ENCODE data around the gene REV3L. TPM values are rescaled to one million over a fixed set of nuclear protein-coding genes. Genes with fewer than 3 reads are reported as not detected.

REV3L gene
- total RNA-seq, 4 donors from 2014 or later = 25.9 to 79.1 (median 49.0) TPM

DNA sequence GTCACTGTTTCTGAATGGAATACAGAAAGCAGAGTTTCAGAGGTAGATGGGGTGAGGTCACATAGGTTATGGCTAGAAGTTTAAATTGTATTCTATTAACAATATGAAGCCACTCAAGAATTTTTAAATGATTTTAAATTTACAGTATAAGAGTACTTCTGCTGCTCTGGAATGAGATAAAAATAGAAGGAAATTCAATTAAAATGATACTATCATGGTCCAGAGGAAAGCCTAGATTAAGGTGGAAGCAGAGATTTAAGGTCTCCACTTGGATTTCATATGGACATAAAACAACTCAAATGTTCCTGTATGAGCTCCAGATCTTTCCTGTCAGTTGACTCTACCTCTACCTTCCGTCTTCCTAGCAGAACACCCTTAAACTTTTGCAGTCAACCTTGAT is 68.6 kb downstream of the REV3L start:
- in situ Hi-C loops (cut with MboI; ENCODE audit: low sequenced_read_pairs in 4 of 4) (no loop called here), intact Hi-C loops (cut with DNase I; ENCODE audit: low total_unique reads) (no loop called here)
- Histone ChIP-seq H3K4me1 (peaks cover 30 to 39% of the 10 kb centered on the region in 2 donors), H3K36me3 (peaks cover 0 to 18% of the 10 kb centered on the region in 2 donors), H3K4me3 (no peak overlapping the region), H3K27me3 (no peaks in the 10 kb centered on the region), H3K9me3 (no peaks in the 10 kb centered on the region), H3K27ac (no peak overlapping the region)
- no peak for DNase-seq
- no peak for ATAC-seq
- TF ChIP-seq POLR2A (IDR thresholded peaks at IDR 0.05) = no peak
- TF ChIP-seq, protein P1, sequence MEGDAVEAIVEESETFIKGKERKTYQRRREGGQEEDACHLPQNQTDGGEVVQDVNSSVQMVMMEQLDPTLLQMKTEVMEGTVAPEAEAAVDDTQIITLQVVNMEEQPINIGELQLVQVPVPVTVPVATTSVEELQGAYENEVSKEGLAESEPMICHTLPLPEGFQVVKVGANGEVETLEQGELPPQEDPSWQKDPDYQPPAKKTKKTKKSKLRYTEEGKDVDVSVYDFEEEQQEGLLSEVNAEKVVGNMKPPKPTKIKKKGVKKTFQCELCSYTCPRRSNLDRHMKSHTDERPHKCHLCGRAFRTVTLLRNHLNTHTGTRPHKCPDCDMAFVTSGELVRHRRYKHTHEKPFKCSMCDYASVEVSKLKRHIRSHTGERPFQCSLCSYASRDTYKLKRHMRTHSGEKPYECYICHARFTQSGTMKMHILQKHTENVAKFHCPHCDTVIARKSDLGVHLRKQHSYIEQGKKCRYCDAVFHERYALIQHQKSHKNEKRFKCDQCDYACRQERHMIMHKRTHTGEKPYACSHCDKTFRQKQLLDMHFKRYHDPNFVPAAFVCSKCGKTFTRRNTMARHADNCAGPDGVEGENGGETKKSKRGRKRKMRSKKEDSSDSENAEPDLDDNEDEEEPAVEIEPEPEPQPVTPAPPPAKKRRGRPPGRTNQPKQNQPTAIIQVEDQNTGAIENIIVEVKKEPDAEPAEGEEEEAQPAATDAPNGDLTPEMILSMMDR (IDR thresholded peaks at IDR 0.05 in 4 of 5, conservative IDR thresholded peaks at IDR 0.05 in 1 of 5) = no peak

DNA sequence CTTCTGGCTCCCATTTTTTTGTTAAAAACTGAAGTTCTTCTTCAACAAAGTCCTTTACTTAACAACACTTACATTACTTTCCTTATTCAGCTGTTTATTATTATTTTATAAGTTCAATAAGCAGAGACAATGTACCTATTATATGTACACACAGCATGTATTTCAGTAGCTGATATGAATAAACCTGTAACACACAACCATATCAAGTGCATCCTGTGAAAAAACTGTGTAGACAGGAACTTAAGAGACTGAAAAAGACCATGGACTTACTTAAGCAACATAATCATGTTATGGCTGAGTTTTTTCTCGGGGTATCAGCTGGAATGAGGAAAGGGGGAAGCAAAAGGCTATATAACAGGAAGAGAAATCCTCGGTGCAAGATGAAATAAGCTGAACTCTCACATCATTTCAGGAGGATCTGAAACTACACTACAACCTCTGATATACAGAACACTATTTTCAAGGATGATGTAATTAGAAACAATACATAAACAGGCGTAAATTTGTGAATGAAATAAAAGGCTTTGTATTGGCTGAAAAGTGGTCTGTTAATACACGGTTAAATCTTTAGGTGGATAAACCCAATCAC is 70.9 kb downstream of the REV3L start:
- peaks cover 9 to 20% of the 10 kb centered on the region in 2 donors for H3K4me1 ChIP-seq
- H3K4me3 ChIP-seq = no peak overlapping the region
- DNase-seq = no peak
- no peak for ATAC-seq
- H3K27ac ChIP-seq = no peak overlapping the region
- H3K27me3 ChIP-seq = no peaks in the 10 kb centered on the region
- H3K36me3 ChIP-seq = peaks cover 0 to 30% of the 10 kb centered on the region in 2 donors
- H3K9me3 ChIP-seq = no peaks in the 10 kb centered on the region
- intact Hi-C loops (cut with DNase I; ENCODE audit: low total_unique reads) (no loop called here), in situ Hi-C loops (cut with MboI; ENCODE audit: low sequenced_read_pairs in 4 of 4) (no loop called here)
- TF ChIP-seq, protein P1 (IDR thresholded peaks at IDR 0.05 in 4 of 5, conservative IDR thresholded peaks at IDR 0.05 in 1 of 5) = no peak
- no peak for TF ChIP-seq POLR2A (IDR thresholded peaks at IDR 0.05)

DNA sequence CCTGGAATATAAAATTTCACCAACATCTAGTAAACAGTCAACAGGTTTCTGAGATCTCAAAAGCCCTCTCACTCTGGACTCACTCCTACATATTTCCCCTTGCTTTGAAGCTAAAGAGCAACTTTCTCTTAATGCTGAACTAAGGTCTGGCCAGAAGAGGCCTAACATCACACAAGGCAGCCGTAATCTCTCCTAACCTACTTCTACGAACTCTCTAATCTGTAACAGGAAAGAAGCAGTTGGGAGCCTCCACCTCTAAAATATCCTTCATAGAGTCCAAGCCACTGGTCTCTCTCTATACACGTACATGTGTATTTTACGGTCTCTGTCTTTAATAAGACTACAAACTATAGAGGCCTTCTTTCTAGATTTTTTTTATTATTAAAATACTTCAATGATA is 72.0 kb downstream of the REV3L start:
- no peak overlapping the region for H3K4me3 ChIP-seq
- H3K4me1 ChIP-seq = peaks cover 0 to 9% of the 10 kb centered on the region in 2 donors
- intact Hi-C loops (cut with DNase I; ENCODE audit: low total_unique reads) (no loop called here), in situ Hi-C loops (cut with MboI; ENCODE audit: low sequenced_read_pairs in 4 of 4) (no loop called here)
- H3K9me3 ChIP-seq = no peaks in the 10 kb centered on the region
- TF ChIP-seq, protein P1 (IDR thresholded peaks at IDR 0.05 in 4 of 5, conservative IDR thresholded peaks at IDR 0.05 in 1 of 5) = no peak
- TF ChIP-seq POLR2A (IDR thresholded peaks at IDR 0.05) = no peak
- peaks cover 0 to 30% of the 10 kb centered on the region in 2 donors for H3K36me3 ChIP-seq
- ATAC-seq (no peak), DNase-seq (no peak)
- no peak overlapping the region for H3K27ac ChIP-seq
- H3K27me3 ChIP-seq = no peaks in the 10 kb centered on the region

DNA sequence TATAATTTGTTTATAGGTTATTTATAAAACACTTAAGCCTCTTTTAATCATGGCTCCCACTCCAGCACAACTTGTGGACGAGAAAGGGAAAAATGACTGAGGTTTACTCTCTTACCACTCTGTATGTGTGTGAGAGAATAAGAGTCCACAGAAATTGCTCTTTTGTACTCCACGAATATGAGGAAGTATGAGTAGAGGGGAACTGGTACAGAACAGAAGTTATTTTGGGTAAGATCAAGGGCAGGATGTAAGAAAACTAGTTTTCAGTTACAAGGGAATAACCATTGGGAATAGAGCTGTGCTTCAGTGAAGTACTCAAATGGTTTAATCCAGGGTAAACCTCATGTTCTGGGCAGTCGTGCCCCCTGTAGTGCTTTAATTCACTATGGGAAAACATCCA is 72.6 kb downstream of the REV3L start:
- H3K36me3 ChIP-seq = peaks cover 1 to 32% of the 10 kb centered on the region in 2 donors
- H3K4me1 ChIP-seq = peaks cover 0 to 8% of the 10 kb centered on the region in 2 donors
- H3K27ac ChIP-seq = no peak overlapping the region
- H3K27me3 ChIP-seq = no peaks in the 10 kb centered on the region
- TF ChIP-seq, protein P1 (IDR thresholded peaks at IDR 0.05 in 4 of 5, conservative IDR thresholded peaks at IDR 0.05 in 1 of 5) = no peak
- TF ChIP-seq POLR2A (IDR thresholded peaks at IDR 0.05) = no peak
- no peaks in the 10 kb centered on the region for H3K9me3 ChIP-seq
- in situ Hi-C loops (cut with MboI; ENCODE audit: low sequenced_read_pairs in 4 of 4) = no loop called here
- H3K4me3 ChIP-seq = no peak overlapping the region
- DNase-seq (no peak), ATAC-seq (no peak)
- intact Hi-C loops (cut with DNase I; ENCODE audit: low total_unique reads) = no loop called here

DNA sequence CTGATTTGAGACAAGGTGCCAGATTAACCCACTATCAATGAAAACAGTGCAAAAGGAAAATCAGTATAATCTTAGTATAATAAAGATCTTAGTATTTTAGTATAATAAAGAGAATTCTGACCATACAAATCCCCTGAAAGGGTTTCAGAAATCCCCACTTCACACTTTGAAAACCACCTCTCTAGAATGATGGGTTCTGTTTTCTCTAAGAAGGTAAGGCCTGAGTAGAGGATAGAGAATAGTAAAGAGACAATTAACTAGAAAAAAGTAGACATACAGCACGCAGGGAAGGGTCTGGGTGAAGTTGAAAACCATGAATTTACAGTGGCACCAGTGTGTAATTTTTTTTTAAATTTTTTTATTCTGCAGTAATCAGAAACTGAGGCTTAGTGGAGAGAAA is 73.6 kb downstream of the REV3L start:
- no peak overlapping the region for H3K27ac ChIP-seq

More for the DNA sequence above, 73.6 kb downstream of the REV3L start:
- H3K4me1 ChIP-seq = peaks cover 0 to under 1% of the 10 kb centered on the region in 2 donors
- in situ Hi-C loops (cut with MboI; ENCODE audit: low sequenced_read_pairs in 4 of 4) = no loop called here
- peaks cover 6 to 41% of the 10 kb centered on the region in 2 donors for H3K36me3 ChIP-seq
- no peak for ATAC-seq
- TF ChIP-seq, protein P1 (IDR thresholded peaks at IDR 0.05 in 4 of 5, conservative IDR thresholded peaks at IDR 0.05 in 1 of 5) = no peak
- no peak for TF ChIP-seq POLR2A (IDR thresholded peaks at IDR 0.05)
- DNase-seq = no peak
- no peaks in the 10 kb centered on the region for H3K9me3 ChIP-seq
- intact Hi-C loops (cut with DNase I; ENCODE audit: low total_unique reads) = no loop called here
- H3K4me3 ChIP-seq = no peak overlapping the region
- no peaks in the 10 kb centered on the region for H3K27me3 ChIP-seq

Data from gastrocnemius medialis (tissue), 4 donors.